GM12875 (cell line): ENCODE data around the gene EFNB2.

ENCODE experiments used
- H3K4me3 ChIP-seq: one replicate; pipeline ENCODE4 v1.5.1; 2011; ENCODE audit warnings: low read depth, low read length, control low read depth
- CTCF ChIP-seq: IDR thresholded peaks from 2 replicates; pipeline ENCODE4 v1.5.1; 2011; ENCODE audit warnings: low read depth, mild to moderate bottlenecking, control low read depth, inconsistent platforms, low read length, moderate library complexity, borderline replicate concordance; ENCODE audit not compliant: insufficient read depth

The EFNB2 gene

DNA sequence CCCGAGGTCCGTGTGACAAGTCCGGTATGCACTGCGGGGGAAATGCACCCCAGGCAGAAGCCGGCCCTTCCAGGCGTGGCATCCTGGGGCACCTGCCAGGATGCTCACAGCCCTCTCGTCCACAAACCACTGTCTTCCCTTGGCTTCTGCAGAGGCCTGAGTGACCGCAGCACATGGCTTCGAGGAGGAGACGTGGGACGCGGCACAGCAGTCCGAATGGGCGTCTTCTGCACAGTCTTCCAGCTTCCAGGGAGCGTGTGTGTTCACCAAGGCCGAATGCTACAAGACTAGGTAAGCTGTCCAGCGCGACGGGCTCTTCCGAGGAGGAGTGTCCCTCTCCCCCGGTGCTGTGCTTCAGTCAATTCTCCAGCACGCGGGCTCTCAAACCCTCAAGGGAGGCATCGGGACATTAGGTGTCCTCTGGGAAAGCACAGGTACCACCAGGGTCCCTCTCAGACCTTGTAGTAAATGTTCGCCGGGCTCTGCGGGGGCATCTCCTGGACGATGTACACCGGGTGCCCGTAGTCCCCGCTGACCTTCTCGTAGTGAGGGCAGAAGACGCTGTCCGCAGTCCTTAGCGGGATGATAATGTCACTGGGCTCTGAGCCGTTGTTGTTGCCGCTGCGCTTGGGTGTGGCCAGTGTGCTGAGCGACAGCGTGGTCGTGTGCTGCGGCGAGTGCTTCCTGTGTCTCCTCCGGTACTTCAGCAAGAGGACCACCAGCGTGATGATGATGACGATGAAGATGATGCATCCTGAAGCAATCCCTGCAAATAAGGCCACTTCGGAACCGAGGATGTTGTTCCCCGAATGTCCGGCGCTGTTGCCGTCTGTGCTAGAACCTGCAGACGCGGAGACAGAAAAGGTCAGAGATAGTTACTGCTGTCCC is 42.6 kb downstream of the EFNB2 start:
- H3K4me3 ChIP-seq = no peak overlapping the region
- no peak for TF ChIP-seq CTCF

DNA sequence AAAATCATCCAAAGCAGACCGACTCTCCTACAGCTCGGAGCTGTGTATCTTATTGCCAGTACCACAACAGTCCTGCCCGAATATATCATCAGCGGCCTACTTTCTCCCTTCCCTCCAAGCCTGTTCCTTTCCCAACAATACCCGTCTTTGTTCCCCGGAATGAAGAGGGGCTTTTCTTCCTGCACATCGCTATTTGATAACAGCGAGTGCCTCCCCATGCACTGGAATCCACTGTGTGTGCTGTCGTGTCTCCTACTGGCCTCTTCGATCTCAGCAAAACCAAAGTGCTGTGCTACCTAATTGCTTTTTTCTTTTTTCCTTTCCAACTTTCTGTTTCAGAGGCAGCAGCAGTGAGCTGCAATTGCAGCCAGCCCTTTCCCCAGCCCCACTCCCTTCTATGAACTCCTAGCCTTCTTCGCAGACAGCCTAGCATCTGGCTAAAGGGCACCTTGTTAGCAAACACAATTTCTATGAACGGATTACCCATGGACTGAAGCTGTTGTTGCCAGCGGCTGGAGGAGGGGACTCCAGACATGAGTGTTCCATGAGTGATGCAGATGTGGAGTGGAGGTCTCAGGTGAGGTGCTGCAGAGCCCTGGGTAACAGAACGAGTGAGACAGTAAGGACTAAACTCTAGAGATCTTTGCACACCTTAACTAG is 43.4 kb downstream of the EFNB2 start:
- TF ChIP-seq CTCF = no peak
- no peak overlapping the region for H3K4me3 ChIP-seq

DNA sequence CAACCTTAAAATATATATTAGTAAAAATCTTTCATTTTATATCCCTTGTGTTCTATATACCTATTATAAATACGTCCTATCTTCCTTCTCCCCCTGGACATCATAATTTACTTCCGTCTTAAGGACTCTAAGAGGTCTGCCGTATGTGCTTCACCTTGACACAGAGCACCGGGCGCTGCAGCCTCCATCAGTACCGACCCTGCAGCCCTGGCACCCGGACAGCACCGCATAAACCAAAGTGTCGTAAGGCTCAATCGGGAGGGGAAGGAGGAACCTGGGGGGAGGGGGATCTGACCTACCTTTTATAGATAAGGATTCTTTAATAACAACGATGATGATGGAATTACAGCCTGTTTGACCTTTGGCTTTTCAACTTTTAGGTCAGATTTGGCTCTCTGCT is 44.0 kb downstream of the EFNB2 start:
- no peak for TF ChIP-seq CTCF
- H3K4me3 ChIP-seq = no peak overlapping the region

DNA sequence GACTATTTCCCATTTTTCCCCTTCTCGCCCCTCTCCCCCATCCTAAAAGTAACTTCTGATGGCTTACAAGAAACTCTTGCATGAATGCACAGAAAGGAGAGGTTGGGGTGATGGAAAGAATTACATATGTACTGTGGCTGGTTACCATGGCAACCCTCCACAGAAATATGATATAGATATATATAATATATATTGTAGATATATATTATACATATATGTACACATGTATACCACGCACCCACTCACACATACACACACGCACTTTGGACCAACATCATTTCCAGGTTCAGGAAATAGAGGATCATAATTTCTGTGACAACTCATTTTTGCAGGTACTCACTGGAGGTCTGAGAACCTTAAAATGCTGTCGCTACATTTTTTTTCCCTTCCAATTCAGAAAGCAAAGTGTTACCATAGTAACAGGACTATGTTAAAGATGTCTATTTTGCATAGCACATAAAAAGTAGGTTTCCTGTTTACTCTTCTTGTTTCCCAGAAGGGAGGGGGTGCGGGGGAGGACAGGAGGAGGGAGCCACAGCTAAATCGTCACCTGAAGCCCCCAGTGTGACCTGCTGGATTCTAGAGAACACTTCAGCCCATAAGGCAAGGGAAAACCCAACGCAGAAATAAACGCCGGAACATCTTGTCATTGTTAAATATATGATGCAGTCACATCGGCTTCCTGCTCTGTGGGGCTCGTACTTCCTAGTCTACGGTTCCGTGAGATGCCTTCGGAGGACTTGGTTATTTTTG is 44.7 kb downstream of the EFNB2 start:
- no peak overlapping the region for H3K4me3 ChIP-seq
- no peak for TF ChIP-seq CTCF

GRCh38 chr13:106489849-106490568 is 45.5 kb downstream of the EFNB2 start:
- TF ChIP-seq CTCF = no peak
- no peak overlapping the region for H3K4me3 ChIP-seq

DNA sequence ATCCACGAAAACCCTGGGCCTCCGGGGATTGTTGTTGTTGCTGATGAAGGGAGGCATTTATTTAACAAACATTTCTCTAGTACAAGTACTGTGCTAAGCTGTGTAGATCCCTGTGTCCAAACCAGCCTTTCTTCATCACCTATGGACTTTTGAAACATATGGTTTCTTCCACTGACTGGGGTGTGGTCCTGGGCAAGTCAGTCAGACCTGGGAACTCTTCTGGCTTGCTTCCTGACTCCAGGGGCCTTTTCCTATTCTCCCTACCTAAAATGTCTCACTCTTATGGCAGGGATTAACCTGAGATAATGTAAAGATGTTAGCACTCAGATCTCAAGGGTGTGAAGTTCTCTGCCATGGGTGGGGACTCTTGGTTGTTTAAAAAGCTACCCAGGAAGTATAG is 46.8 kb downstream of the EFNB2 start:
- no peak for TF ChIP-seq CTCF
- H3K4me3 ChIP-seq = no peak overlapping the region
